HepG2 (cell line): ENCODE results near the gene HDDC3. TPM values are rescaled to one million over a fixed set of nuclear protein-coding genes. Genes with fewer than 3 reads are reported as not detected.

Experiments
- AKNA ChIP-seq: sonication (generic); formaldehyde crosslinking; IDR thresholded peaks from 2 replicates; pipeline ENCODE4 v1.4.0; 2020; ENCODE audit warnings: missing genetic modification reagents, borderline replicate concordance
- ARNT2 ChIP-seq: sonication (generic); formaldehyde crosslinking; IDR thresholded peaks from 2 replicates; pipeline ENCODE4 v1.8.0; 2022; ENCODE audit warnings: mild to moderate bottlenecking, low read depth, missing genetic modification reagents, moderate library complexity
- BATF2 ChIP-seq: sonication (generic); formaldehyde crosslinking; IDR thresholded peaks from 2 replicates; pipeline ENCODE4 v1.8.0; 2022; ENCODE audit warnings: mild to moderate bottlenecking, missing genetic modification reagents, moderate library complexity
- CBX1 ChIP-seq: IDR thresholded peaks from one replicate; pipeline ENCODE4 v1.6.1; 2016; ENCODE audit warnings: antibody characterized with exemption, low read depth
- FOXC1 ChIP-seq: sonication (generic); formaldehyde crosslinking; IDR thresholded peaks from 2 replicates; pipeline ENCODE4 v1.8.0; 2022; ENCODE audit warnings: mild to moderate bottlenecking, missing genetic modification reagents, borderline replicate concordance
- FOXO4 ChIP-seq: sonication (generic); formaldehyde crosslinking; conservative IDR thresholded peaks from 2 replicates; pipeline ENCODE4 v1.8.1; 2023; ENCODE audit warnings: missing genetic modification reagents
- KDM4B ChIP-seq: sonication (generic); formaldehyde crosslinking; IDR thresholded peaks from 2 replicates; pipeline ENCODE4 v1.4.0; 2020; ENCODE audit warnings: missing genetic modification reagents
- MED1 ChIP-seq: sonication (generic); formaldehyde crosslinking; IDR thresholded peaks from 2 replicates; pipeline ENCODE4 v1.4.0; 2020; ENCODE audit warnings: missing genetic modification reagents
- NBN ChIP-seq: fragments of 450-650 bp; conservative IDR thresholded peaks from 2 replicates; pipeline ENCODE4 v1.6.1; 2017
- NFKBIZ ChIP-seq: IDR thresholded peaks from 2 replicates; pipeline ENCODE4 v1.6.1; 2018; ENCODE audit warnings: missing genetic modification reagents, missing compliant biosample characterization
- SETDB1 ChIP-seq: sonication (generic); formaldehyde crosslinking; IDR thresholded peaks from 2 replicates; pipeline ENCODE4 v1.5.1; 2020; ENCODE audit warnings: missing genetic modification reagents, mild to moderate bottlenecking, borderline replicate concordance
- SIX1 ChIP-seq: sonication (generic); formaldehyde crosslinking; IDR thresholded peaks from 2 replicates; pipeline ENCODE4 v1.4.0; 2020; ENCODE audit warnings: missing genetic modification reagents, borderline replicate concordance
- TARDBP ChIP-seq: sonication (generic); formaldehyde crosslinking; IDR thresholded peaks from 2 replicates; pipeline ENCODE4 v1.8.0; 2022; ENCODE audit warnings: mild to moderate bottlenecking, missing genetic modification reagents
- TEAD3 ChIP-seq: optimal IDR thresholded peaks from 2 replicates; pipeline ENCODE3; 2016; ENCODE audit warnings: borderline replicate concordance
- YY1 ChIP-seq: IDR thresholded peaks from 2 replicates; pipeline ENCODE4 v1.6.1; 2011; ENCODE audit warnings: low read length, low read depth, moderate library complexity, mild to moderate bottlenecking; ENCODE audit not compliant: insufficient read depth, insufficient replicate concordance
- ZBTB49 ChIP-seq: sonication (generic); formaldehyde crosslinking; IDR thresholded peaks from 2 replicates; pipeline ENCODE4 v1.4.0; 2020; ENCODE audit warnings: missing genetic modification reagents, borderline replicate concordance
- ZNF329 ChIP-seq: sonication (generic); formaldehyde crosslinking; IDR thresholded peaks from 2 replicates; pipeline ENCODE4 v1.9.0; 2021; ENCODE audit warnings: low read depth, mild to moderate bottlenecking, missing genetic modification reagents
- ZNF33A ChIP-seq: sonication (generic); formaldehyde crosslinking; IDR thresholded peaks from 2 replicates; pipeline ENCODE4 v1.5.1; 2020; ENCODE audit warnings: missing genetic modification reagents, mild to moderate bottlenecking, moderate library complexity, borderline replicate concordance
- ZNF33B ChIP-seq: sonication (generic); formaldehyde crosslinking; IDR thresholded peaks from 2 replicates; pipeline ENCODE4 v1.5.1; 2020; ENCODE audit warnings: mild to moderate bottlenecking, missing genetic modification reagents
- ZNF713 ChIP-seq: sonication (generic); formaldehyde crosslinking; IDR thresholded peaks from 2 replicates; pipeline ENCODE4 v1.4.0; 2020; ENCODE audit warnings: mild to moderate bottlenecking, missing genetic modification reagents
- polyA plus RNA-seq, 8 experiments: library from polyadenylated mRNA; depleted of rRNA in 3 of 8; stranded (reverse) in 7 of 8; unstranded in 1 of 8; fragments of >200 nt; fragmentation: Illumina TruSeq in 4 of 8; extraction: Trizol in 4 of 8; gene quantifications; 2 replicates each; pipeline versions ENCODE4 v1.2.1 to v1.2.3, GENCODE V29; 2011 to 2016; ENCODE audit warnings: low read depth in 4 of 8, missing spikeins in 1 of 8, mixed read lengths in 1 of 8; ENCODE audit not compliant: insufficient read depth in 1 of 8
- total RNA-seq, 5 experiments: library from RNA; depleted of rRNA; stranded (reverse); fragments of >200 nt; fragmentation: Illumina TruSeq; extraction: Trizol; gene quantifications; 2 replicates each; pipeline ENCODE4 v1.2.3, GENCODE V29; 2016; ENCODE audit warnings: low read depth in 1 of 5

The HDDC3 gene
- total and polyA plus RNA-seq, 2 of the 13 experiments (the other 11 are each of a cell fraction or from before 2014, with no cell fraction given), result 18.7 to 28.3 TPM

GRCh38 chr15:90893175-90894090, 38.9 kb downstream of the HDDC3 start (continued):
- TF ChIP-seq ZNF33B (peak; percentile 71; the same call in 1 of the 2 replicates), ZNF33A (CRISPR knock-in tag) (no peak), ZNF713 (CRISPR knock-in tag) (no peak), BATF2 (CRISPR knock-in tag) (no peak), TEAD3 (CRISPR knock-in tag) (peak; percentile 6), YY1 (peak; percentile 77), ZBTB49 (CRISPR knock-in tag) (no peak), SETDB1 (CRISPR knock-in tag) (no peak), NFKBIZ (no peak), AKNA (CRISPR knock-in tag) (no peak), NBN (no peak), FOXO4 (no peak), KDM4B (no peak), CBX1 (no peak), SIX1 (CRISPR knock-in tag) (no peak), FOXC1 (CRISPR knock-in tag) (peak; percentile 48; the same call in 1 of the 2 replicates), ZNF329 (CRISPR knock-in tag) (no peak), ARNT2 (no peak), MED1 (no peak), TARDBP (0 out of 2 replicates have a peak, but pooled peaks have one; percentile 26)
